ENCODE data around the gene EIF4G2.

DNA sequence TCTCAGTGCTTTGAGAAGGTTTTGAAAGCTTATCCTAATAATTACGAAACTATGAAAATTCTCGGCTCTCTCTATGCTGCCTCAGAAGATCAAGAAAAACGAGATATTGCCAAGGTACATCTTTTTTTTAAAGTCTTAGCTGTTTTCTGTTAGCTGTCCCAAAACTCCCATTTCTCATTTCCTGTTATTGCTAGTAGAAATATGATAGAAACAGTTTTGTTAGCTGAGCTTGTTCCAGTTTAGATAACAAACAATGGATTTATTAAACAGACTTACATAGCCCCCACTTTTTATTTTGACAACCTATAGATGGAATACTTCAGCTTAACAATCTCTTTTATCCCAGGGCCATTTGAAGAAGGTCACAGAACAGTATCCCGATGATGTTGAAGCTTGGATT, 45.0 kb downstream of the EIF4G2 start:
- TF ChIP-seq, protein P1, sequence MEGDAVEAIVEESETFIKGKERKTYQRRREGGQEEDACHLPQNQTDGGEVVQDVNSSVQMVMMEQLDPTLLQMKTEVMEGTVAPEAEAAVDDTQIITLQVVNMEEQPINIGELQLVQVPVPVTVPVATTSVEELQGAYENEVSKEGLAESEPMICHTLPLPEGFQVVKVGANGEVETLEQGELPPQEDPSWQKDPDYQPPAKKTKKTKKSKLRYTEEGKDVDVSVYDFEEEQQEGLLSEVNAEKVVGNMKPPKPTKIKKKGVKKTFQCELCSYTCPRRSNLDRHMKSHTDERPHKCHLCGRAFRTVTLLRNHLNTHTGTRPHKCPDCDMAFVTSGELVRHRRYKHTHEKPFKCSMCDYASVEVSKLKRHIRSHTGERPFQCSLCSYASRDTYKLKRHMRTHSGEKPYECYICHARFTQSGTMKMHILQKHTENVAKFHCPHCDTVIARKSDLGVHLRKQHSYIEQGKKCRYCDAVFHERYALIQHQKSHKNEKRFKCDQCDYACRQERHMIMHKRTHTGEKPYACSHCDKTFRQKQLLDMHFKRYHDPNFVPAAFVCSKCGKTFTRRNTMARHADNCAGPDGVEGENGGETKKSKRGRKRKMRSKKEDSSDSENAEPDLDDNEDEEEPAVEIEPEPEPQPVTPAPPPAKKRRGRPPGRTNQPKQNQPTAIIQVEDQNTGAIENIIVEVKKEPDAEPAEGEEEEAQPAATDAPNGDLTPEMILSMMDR (conservative IDR thresholded peaks at IDR 0.05; ENCODE audit: low read depth, low read length) = no peak
- TF ChIP-seq EZH2phosphoT487 (IDR thresholded peaks at IDR 0.05; ENCODE audit: borderline replicate concordance, low read length) = no peak
- no peak for TF ChIP-seq EZH2 (IDR thresholded peaks at IDR 0.05; ENCODE audit: low read length, unreplicated experiment)

All from PC-3 (cell line).